NOMO-1 (cell line): Measurements from ENCODE around the gene LRRC47.

Experiments
- DNase-seq, 2 experiments: peaks; one replicate each; lab custom pipeline; 2025; ENCODE audit not compliant: unreplicated experiment in 2 of 2; lab: John Stamatoyannopoulos, UW

LRRC47 gene

GRCh38 chr1:3772715-3773571, 23.4 kb downstream of the LRRC47 start, which contains the start of gene SMIM1:
Gene SMIM1 (plus strand): TSS chr1:3772749. CDS start chr1:3775374, 2,625 bp downstream.
- peak in 1 of 2 experiments; percentile 5 for DNase-seq

DNA sequence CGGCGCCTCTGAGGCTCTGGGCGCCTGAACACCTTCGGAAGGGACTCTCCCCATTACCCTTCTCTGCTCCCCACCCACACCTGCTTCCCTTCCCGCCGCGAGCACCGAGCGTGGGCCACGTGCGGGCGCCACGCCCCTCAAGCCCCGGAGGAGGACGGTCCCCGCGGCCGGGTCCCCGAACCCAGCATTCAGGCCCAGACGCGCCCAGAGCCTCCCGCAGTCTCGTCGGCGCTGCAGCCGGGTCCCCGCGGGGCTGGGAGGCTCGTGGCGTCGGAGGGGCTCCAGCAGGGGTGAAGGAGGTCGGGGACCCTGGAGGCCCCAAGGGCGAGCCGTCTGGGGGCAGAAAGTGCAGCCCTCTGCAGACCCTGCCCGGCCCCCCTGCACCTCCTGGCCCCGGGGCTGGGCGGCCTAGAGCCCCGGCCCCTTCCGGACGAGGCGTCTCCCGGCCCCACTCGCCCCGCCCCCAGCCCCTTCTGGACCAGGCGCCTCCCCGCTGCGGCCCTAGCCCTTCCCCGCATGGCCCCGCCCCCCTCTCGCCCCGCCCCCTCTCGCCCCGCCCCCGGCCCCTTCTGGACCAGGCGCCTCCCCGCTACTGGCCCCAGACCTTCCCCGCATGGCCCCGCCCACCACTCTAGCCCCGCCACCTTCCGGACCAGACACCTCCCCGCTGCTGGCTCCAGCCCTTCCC, 24.1 kb downstream of the LRRC47 start:
- DNase-seq = peak; percentile 70 to 80

DNA sequence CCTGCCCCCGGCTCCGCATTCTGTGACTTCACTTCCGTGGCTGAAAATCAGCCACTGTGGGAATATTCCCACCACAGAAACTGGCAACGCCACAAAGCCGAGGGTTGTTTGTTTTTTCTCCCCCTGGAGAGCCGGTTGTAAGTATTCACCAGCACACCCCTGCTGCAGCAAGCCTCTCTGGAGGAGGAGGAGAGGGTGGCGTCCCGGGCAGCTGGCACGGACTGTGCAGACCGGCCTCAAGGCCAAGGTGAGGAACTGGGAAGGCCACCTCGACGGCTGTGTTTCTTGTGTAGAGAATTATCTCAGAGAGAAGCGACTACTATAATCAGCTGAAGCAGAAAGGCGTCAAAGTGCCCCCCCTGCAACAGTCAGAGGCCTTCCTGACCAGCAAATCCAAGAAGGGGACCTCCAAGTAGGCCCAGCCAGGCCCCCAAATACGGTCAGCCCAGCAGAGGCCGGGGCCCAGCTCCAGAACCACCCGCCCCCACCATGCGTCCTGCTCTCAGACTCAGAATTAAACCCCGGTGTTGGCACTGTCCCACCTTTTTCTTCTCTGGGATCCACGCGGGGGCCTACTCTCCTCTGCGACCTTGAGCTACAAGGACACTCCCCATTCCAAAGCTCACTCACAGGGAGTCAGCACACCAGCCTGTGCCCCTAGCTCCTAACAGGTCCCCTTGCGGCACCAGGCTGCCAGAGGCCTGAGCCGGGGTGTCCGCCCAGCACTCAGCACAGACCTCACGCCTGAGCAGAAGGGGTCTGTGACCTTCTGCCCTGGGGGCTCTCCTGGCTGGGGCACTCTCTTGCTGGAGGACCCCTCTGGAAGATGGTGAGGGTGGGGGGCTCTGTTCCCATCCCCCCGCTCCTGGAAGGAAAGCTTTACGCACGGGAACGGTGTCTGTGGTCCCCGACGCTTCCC, 24.9 kb downstream of the LRRC47 start:
- DNase-seq = no peak

DNA sequence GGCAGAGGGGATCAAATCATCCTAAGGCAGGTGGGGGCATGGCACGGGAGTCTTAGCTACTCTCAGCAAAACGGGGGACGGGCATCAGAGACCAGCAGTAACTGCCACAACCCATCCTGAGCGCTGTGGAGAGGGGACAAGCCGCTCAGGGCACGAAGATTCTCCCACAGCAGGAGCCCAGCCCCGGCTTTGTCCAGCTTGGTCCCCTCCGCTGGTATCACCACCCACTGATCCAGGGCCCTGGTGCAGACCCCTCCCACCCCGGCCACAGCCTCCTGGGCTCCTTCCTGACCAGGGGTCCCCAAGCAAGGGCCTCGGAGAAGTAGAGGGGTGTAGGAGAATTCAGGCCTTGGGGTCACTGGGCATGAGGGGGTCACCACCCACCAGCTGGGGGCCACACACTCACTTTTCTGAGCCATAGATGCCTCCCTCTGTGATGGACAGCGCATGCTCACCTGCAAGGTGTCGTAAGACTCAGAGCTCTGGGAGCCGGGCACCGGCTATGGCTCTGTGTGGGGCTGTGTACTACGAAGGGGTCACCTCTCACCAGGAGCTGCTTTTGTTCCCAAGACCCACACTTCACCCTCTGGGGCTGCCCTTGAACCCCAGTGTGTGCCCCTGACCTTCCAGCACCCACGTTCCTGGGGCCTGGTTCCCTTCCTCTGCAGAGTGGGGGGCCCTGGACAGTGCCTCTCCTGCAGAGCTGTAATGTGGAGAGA, 26.1 kb downstream of the LRRC47 start:
- DNase-seq = no peak

- DNase-seq = no peak
Measured at GRCh38 chr1:3768811-3769390, 27.4 kb downstream of the LRRC47 start.

DNA sequence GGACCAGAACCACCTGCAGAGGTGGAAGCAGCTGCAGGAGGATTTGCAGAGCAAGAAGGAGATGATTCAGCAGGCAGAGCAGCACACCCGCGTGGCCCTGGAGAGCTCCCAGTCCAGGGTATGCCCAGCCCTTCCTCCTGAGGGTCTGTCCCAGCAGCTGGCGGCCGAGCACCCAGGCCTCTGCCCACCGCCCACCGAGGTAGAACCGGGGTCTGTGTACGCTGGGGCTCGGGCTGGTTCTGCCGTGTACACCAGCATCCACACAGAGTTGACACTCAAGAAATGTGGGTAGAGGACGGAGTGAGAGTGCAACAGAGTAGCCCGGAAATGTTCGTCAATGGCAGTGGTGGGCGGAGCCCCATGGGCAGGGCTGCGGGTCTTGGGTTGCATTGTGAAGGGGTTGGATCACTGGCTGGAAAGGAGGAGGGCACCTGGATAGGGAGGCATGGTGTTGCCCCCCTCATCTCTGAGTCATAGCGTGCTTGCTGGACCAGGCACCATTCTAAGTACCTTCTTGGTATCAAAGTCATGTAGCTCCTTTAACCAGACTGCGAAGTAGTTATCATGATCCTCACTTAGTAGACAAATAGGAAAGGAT, 28.9 kb downstream of the LRRC47 start:
- DNase-seq = no peak

GRCh38 chr1:3763351-3764125, 32.8 kb downstream of the LRRC47 start:
- DNase-seq = no peak

DNA sequence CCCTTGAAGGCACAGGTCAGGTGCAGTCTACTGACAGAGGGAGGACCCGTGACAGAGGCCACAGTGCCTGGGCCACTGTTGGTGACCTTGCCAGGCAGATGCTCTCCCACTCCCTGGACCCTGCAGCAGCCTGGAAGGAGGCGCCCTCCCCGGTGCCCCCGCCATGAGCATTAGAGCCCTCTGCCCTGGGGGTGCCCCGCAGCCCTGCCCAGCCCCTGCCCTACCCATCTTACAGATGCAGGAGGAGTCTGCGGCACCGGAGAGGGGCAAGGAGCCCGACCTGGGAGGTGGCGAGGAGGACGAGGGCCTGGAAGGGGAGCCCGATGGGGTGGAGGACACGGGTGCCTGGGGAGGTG, 33.4 kb downstream of the LRRC47 start:
- DNase-seq = no peak

- DNase-seq = no peak
Measured at GRCh38 chr1:3762151-3762872, 34.0 kb downstream of the LRRC47 start.

GRCh38 chr1:3761296-3762010, 34.8 kb downstream of the LRRC47 start:
- DNase-seq = no peak

DNA sequence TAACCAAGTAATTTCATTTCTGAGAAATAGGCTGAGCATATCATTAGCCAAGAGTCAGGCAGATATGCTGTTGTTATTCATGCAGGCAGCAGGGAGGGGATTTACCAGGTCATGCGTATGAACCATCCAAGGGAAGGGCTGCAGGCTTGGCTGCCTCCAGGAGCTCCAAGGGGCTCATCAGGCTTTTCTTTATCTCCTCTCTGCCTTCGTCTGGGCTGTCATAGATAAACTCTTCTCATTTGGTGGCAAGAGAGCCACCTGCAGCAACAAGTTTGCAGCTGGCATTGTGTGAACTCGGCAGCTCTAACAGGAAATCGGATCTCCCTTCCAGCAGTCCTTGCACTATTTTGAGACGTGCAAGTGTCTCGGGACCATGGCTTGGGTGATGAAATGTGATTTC, 36.5 kb downstream of the LRRC47 start:
- no peak for DNase-seq

DNA sequence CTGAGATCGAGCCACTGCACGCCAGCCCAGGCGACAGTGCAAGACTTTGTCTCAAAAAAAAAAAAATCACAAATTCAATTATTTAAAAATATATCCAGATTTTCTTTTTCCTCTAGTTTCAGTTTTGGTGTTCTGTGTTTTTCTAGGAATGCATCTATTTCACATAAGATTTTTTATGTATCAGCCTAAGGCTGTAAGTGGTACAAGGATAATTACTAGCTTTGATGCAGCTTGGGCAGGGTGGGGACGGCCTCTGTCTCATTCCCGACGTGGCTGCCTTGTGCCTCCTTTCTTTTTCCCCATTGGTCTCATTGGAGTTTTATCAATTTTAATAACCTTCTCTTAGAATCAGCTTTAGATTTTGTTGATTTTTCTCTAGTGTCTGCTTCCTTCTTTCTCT, 37.1 kb downstream of the LRRC47 start:
- no peak for DNase-seq

DNA sequence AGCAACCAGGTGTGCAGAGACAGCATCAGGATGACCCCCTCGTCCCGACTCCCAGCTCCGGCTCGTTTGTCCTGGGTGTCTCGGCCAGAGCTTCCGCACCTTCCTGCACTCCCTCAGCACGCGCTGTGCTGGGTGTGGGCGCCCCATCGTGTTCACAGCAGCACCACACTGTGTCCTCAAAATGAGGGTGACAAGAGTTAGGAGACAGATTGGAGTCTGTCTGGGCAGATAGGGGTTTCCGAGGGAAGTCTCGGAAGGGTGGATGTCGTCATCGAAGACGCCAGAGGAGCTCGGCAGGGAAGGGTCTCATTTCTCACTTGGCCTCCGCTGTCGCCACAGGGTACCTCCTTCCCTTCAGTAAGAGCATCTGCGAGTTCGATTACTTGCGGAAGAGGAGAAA, 39.9 kb downstream of the LRRC47 start:
- no peak for DNase-seq

GRCh38 chr1:3753656-3754454, 42.4 kb downstream of the LRRC47 start:
- DNase-seq = no peak

GRCh38 chr1:3752400-3752945, 43.8 kb downstream of the LRRC47 start, which contains the start of gene CCDC27:
Gene CCDC27 (plus strand): TSS chr1:3752450. CDS start chr1:3752482, 32 bp downstream.
- DNase-seq = no peak

GRCh38 chr1:3750741-3751140, 45.6 kb downstream of the LRRC47 start:
- DNase-seq = no peak
